H1 (cell line): Measurements from ENCODE around the gene PGBD5. TPM values are rescaled to one million over a fixed set of nuclear protein-coding genes. Genes with fewer than 3 reads are reported as not detected.

Source experiments
- CTCF ChIA-PET: fragments of 300-600 bp; sonication (Branson Sonifier 250); formaldehyde crosslinking; loops from one replicate; lab custom pipeline; 2021; ENCODE audit not compliant: partially characterized antibody; lab: Charles Lee
- POLR2A ChIA-PET: fragments of 300-600 bp; sonication (Branson Sonifier 250); formaldehyde crosslinking; loops from one replicate; lab custom pipeline; 2021; ENCODE audit warnings: inconsistent platforms; ENCODE audit not compliant: partially characterized antibody; lab: Charles Lee
- DNase-seq, 2 experiments: peaks; one replicate each; pipeline versions ENCODE4 v3.0.0 to v3.0.0-alpha.2; 2010 to 2022; ENCODE audit warnings: low spot score in 2 of 2, low read depth in 1 of 2, mixed read lengths in 1 of 2
- FAIRE-seq: peaks from 2 replicates; lab custom pipeline; 2011; peaks lifted over from hg19 to GRCh38; lab: Jason Lieb, UNC
- H2AFZ ChIP-seq: 2 replicates; pipeline ENCODE4 v1.8.1; 2012; ENCODE audit warnings: low read length, inconsistent platforms
- H2AK5ac ChIP-seq: 2 replicates; pipeline ENCODE4 v1.6.1; 2013; ENCODE audit warnings: low read depth, low read length
- H2BK120ac ChIP-seq: replicated peaks from 2 replicates; pipeline ENCODE3; 2013; ENCODE audit warnings: low read depth, low read length, inconsistent platforms
- H2BK12ac ChIP-seq: 2 replicates; pipeline ENCODE4 v1.6.1; 2013; ENCODE audit warnings: low read depth, low read length
- H2BK15ac ChIP-seq: 2 replicates; pipeline ENCODE4 v1.6.1; 2013; ENCODE audit warnings: low read length
- H2BK20ac ChIP-seq: 2 replicates; pipeline ENCODE4 v1.6.1; 2013; ENCODE audit warnings: low read length
- H2BK5ac ChIP-seq: 2 replicates; pipeline ENCODE4 v1.6.1; 2013; ENCODE audit warnings: low read depth, low read length
- H3K14ac ChIP-seq: 2 replicates; pipeline ENCODE4 v1.6.1; 2013; ENCODE audit warnings: inconsistent platforms; ENCODE audit not compliant: insufficient read length
- H3K18ac ChIP-seq: 2 replicates; pipeline ENCODE4 v1.6.1; 2013; ENCODE audit warnings: low read length; ENCODE audit errors: extremely low read depth
- H3K23ac ChIP-seq: 2 replicates; pipeline ENCODE4 v1.6.1; 2013; ENCODE audit warnings: inconsistent platforms; ENCODE audit not compliant: insufficient read length
- H3K23me2 ChIP-seq: 2 replicates; pipeline ENCODE4 v1.6.1; 2013; ENCODE audit warnings: low read depth, low read length
- H3K27ac ChIP-seq: 2 replicates; pipeline ENCODE4 v1.6.1; 2011; ENCODE audit warnings: low read depth, low read length, inconsistent platforms
- H3K27me3 ChIP-seq, 4 experiments: replicated peaks in 1 of 4; 1 replicate in 1 of 4; 2 replicates in 3 of 4; pipeline versions ENCODE4 v1.6.1 to v1.8.1; 2011 to 2013; ENCODE audit warnings: low read length in 3 of 4, mild to moderate bottlenecking in 3 of 4, inconsistent platforms in 2 of 4, mixed read lengths in 2 of 4, moderate library complexity in 1 of 4; ENCODE audit not compliant: control insufficient read depth in 3 of 4, insufficient read depth in 3 of 4; ENCODE audit errors: extremely low read depth in 1 of 4
- H3K36me3 ChIP-seq, 4 experiments: 2 replicates each; pipeline versions ENCODE4 v1.6.1 to v1.8.1; 2011 to 2013; ENCODE audit warnings: mild to moderate bottlenecking in 4 of 4, low read length in 3 of 4, moderate library complexity in 2 of 4, control low read depth in 1 of 4, inconsistent platforms in 1 of 4; ENCODE audit not compliant: insufficient read depth in 4 of 4, control insufficient read depth in 2 of 4
- H3K4ac ChIP-seq: replicated peaks from 2 replicates; pipeline ENCODE3; 2013; ENCODE audit warnings: low read length, low read depth, mixed read lengths, inconsistent platforms; ENCODE audit not compliant: insufficient read length
- H3K4me1 ChIP-seq, 4 experiments: replicated peaks in 1 of 4; 1 replicate in 1 of 4; 2 replicates in 3 of 4; pipeline versions ENCODE4 v1.6.1 to v1.8.1; 2011 to 2013; ENCODE audit warnings: low read length in 3 of 4, inconsistent platforms in 2 of 4, mixed read lengths in 1 of 4; ENCODE audit not compliant: insufficient read depth in 4 of 4, control insufficient read depth in 3 of 4
- H3K4me2 ChIP-seq, 2 experiments: 2 replicates each; pipeline versions ENCODE4 v1.6.1 to v1.8.1; 2011 to 2013; ENCODE audit warnings: low read depth in 2 of 2, low read length in 2 of 2, control low read depth in 1 of 2, inconsistent platforms in 1 of 2, mild to moderate bottlenecking in 1 of 2; ENCODE audit not compliant: insufficient read depth in 1 of 2
- H3K4me3 ChIP-seq, 4 experiments: fragments of 200-600, 300-600 bp in 1 of 4; sonication (generic), shearing (Covaris generic), sonication (Bioruptor Twin) in 1 of 4; 2 replicates each; pipeline versions ENCODE4 v1.5.1 to v1.8.1; 2011 to 2016; ENCODE audit warnings: low read length in 4 of 4, low read depth in 3 of 4, control low read depth in 2 of 4, inconsistent platforms in 2 of 4, mild to moderate bottlenecking in 2 of 4, mixed read lengths in 1 of 4, moderate library complexity in 1 of 4; ENCODE audit not compliant: insufficient read depth in 2 of 4; ENCODE audit errors: extremely low read depth in 1 of 4
- H3K56ac ChIP-seq: replicated peaks from 2 replicates; pipeline ENCODE3; 2013; ENCODE audit warnings: low read depth, mild to moderate bottlenecking, mixed read lengths, low read length, inconsistent platforms; ENCODE audit not compliant: insufficient read length
- H3K79me1 ChIP-seq: 2 replicates; pipeline ENCODE4 v1.6.1; 2013; ENCODE audit warnings: low read depth, low read length, control low read depth
- H3K79me2 ChIP-seq, 2 experiments: 2 replicates each; pipeline versions ENCODE4 v1.6.1 to v1.8.1; 2012 to 2013; ENCODE audit warnings: low read length in 2 of 2, mild to moderate bottlenecking in 2 of 2, inconsistent platforms in 1 of 2; ENCODE audit not compliant: insufficient read depth in 2 of 2, control insufficient read depth in 1 of 2
- H3K9ac ChIP-seq, 4 experiments: replicated peaks in 1 of 4; 1 replicate in 1 of 4; 2 replicates in 3 of 4; pipeline versions ENCODE4 v1.6.1 to v1.8.1; 2011 to 2013; ENCODE audit warnings: low read depth in 3 of 4, low read length in 3 of 4, control low read depth in 2 of 4, mild to moderate bottlenecking in 2 of 4, moderate library complexity in 2 of 4, inconsistent platforms in 1 of 4; ENCODE audit errors: extremely low read depth in 1 of 4
- H3K9me3 ChIP-seq, 2 experiments: 2 replicates each; pipeline versions ENCODE4 v1.6.1 to v1.8.1; 2012 to 2013; ENCODE audit warnings: mild to moderate bottlenecking in 2 of 2, moderate library complexity in 2 of 2, control low read depth in 1 of 2, inconsistent platforms in 1 of 2, low read depth in 1 of 2, low read length in 1 of 2, mixed read lengths in 1 of 2; ENCODE audit not compliant: insufficient read depth in 2 of 2
- H4K20me1 ChIP-seq, 2 experiments: replicated peaks in 1 of 2; 2 replicates each; pipeline versions ENCODE3 to v1.8.1; 2011 to 2013; ENCODE audit warnings: inconsistent platforms in 2 of 2, low read length in 2 of 2, mild to moderate bottlenecking in 1 of 2; ENCODE audit not compliant: insufficient read depth in 2 of 2, control insufficient read depth in 1 of 2
- H4K5ac ChIP-seq: 2 replicates; pipeline ENCODE4 v1.6.1; 2013; ENCODE audit warnings: low read length, low read depth, mixed read lengths, inconsistent platforms; ENCODE audit not compliant: insufficient read length
- H4K8ac ChIP-seq: 2 replicates; pipeline ENCODE4 v1.8.0; 2013; ENCODE audit warnings: mild to moderate bottlenecking, moderate library complexity, low read length, inconsistent platforms; ENCODE audit not compliant: insufficient read depth; ENCODE audit errors: extremely low read depth
- H4K91ac ChIP-seq: replicated peaks from 2 replicates; pipeline ENCODE3; 2013; ENCODE audit warnings: low read length, mixed read lengths, inconsistent platforms; ENCODE audit not compliant: insufficient read length
- ASH2L ChIP-seq: fragments of 200-600, 300-600 bp; sonication (generic); IDR thresholded peaks from one replicate; pipeline ENCODE4 v1.7.1; 2017; ENCODE audit warnings: low read length
- BACH1 ChIP-seq: IDR thresholded peaks from 2 replicates; pipeline ENCODE4 v1.6.1; 2012; ENCODE audit warnings: low read length, improper control_type of control experiment
- EP300 ChIP-seq, 2 experiments: IDR thresholded peaks; 1 replicate in 1 of 2; 2 replicates in 1 of 2; pipeline ENCODE4 v1.6.1; 2011 to 2012; ENCODE audit warnings: low read depth in 2 of 2, low read length in 2 of 2, mild to moderate bottlenecking in 2 of 2, borderline replicate concordance in 1 of 2, inconsistent platforms in 1 of 2, moderate library complexity in 1 of 2
- JUN ChIP-seq: IDR thresholded peaks from 2 replicates; pipeline ENCODE4 v1.6.1; 2011; ENCODE audit warnings: low read depth, mild to moderate bottlenecking, improper control_type of control experiment, low read length
- JUND ChIP-seq: IDR thresholded peaks from 2 replicates; pipeline ENCODE4 v1.6.1; 2011; ENCODE audit warnings: mild to moderate bottlenecking, improper control_type of control experiment, low read length
- KDM4A ChIP-seq: IDR thresholded peaks from one replicate; pipeline ENCODE4 v1.7.1; 2012; ENCODE audit warnings: low read depth, mild to moderate bottlenecking, moderate library complexity, low read length, inconsistent platforms; ENCODE audit not compliant: severe bottlenecking
- POU5F1 ChIP-seq: IDR thresholded peaks from 2 replicates; pipeline ENCODE4 v1.6.1; 2011; ENCODE audit warnings: low read depth, mild to moderate bottlenecking, low read length, moderate library complexity
- RFX5 ChIP-seq: IDR thresholded peaks from 2 replicates; pipeline ENCODE4 v1.6.1; 2011; ENCODE audit warnings: low read depth, low read length, improper control_type of control experiment, borderline replicate concordance
- SIX5 ChIP-seq: IDR thresholded peaks from 2 replicates; pipeline ENCODE4 v1.6.1; 2011; ENCODE audit warnings: mild to moderate bottlenecking, low read depth, low read length
- TBP ChIP-seq: IDR thresholded peaks from 2 replicates; pipeline ENCODE4 v1.6.1; 2011; ENCODE audit warnings: low read depth, low read length, improper control_type of control experiment
- WGBS, 2 experiments: shearing (Covaris generic) in 1 of 2; methylation state at CpG; one replicate each; pipeline versions ENCODE4 v1.1.6 to v1.1.7; 2013 to 2015; ENCODE audit warnings: low lambda C conversion rate in 2 of 2, mixed read lengths in 2 of 2, inconsistent platforms in 1 of 2, low coverage in 1 of 2, missing lambda C conversion rate in 1 of 2; ENCODE audit not compliant: insufficient replicate concordance in 2 of 2, insufficient coverage in 1 of 2, insufficient read length in 1 of 2; ENCODE audit errors: extremely low coverage in 1 of 2, missing lambda C conversion rate in 1 of 2; 5-methylcytosine and 5-hydroxymethylcytosine counted together
- polyA plus RNA-seq, 7 experiments: library from polyadenylated mRNA; depleted of rRNA in 3 of 7; stranded (reverse) in 5 of 7; unstranded in 2 of 7; fragments of >200 nt in 5 of 7; fragments of 200-250 nt in 2 of 7; gene quantifications; 1 replicate in 5 of 7; 2 replicates in 1 of 7; 4 replicates in 1 of 7; pipeline versions ENCODE4 v1.2.1 to v1.2.3, GENCODE V29; 2011 to 2013; ENCODE audit warnings: missing spikeins in 2 of 7, mixed read lengths in 2 of 7
- total RNA-seq: library from RNA; stranded (reverse); fragmentation: NEBNext Ultra II Directional; extraction: Animal tissue kit (Norgen Biotek cat#: 25700); gene quantifications from 2 replicates; pipeline ENCODE4 v1.2.1, GENCODE V29; 2021

PGBD5 gene
- total and polyA plus RNA-seq, 2 of the 8 experiments (the other 6 are each of a cell fraction or from before 2014, with no cell fraction given): 16.3 to 18.4 TPM

GRCh38 chr1:230455291-230455690 is 29.2 kb upstream of the PGBD5 start:
- Histone ChIP-seq H2BK120ac (no peak overlapping the region), H3K18ac (no peak overlapping the region), H2BK20ac (no peak overlapping the region), H3K4me3 (no peak overlapping the region), H4K8ac (no peak overlapping the region), H3K27me3 (no peaks in the 10 kb centered on the region), H2AK5ac (no peak overlapping the region), H3K4me2 (no peak overlapping the region), H2BK12ac (no peak overlapping the region), H4K91ac (no peak overlapping the region), H3K27ac (no peak overlapping the region), H3K14ac (no peak overlapping the region), H3K23ac (no peak overlapping the region), H4K20me1 (no peaks in the 10 kb centered on the region), H3K79me1 (no peaks in the 10 kb centered on the region), H2BK15ac (no peak overlapping the region), H3K4ac (no peak overlapping the region), H3K79me2 (no peaks in the 10 kb centered on the region), H2BK5ac (no peak overlapping the region), H3K9me3 (no peaks in the 10 kb centered on the region), H2AFZ (no peak overlapping the region), H3K4me1 (no peaks in the 10 kb centered on the region), H3K23me2 (no peaks in the 10 kb centered on the region), H3K36me3 (no peaks in the 10 kb centered on the region), H4K5ac (no peak overlapping the region), H3K9ac (no peak overlapping the region), H3K56ac (no peak overlapping the region)
- TF ChIP-seq JUN: no peak
- TF ChIP-seq POU5F1: no peak
- TF ChIP-seq KDM4A: no peak
- no peak for TF ChIP-seq RFX5
- TF ChIP-seq SIX5: no peak
- no peak for TF ChIP-seq JUND
- TF ChIP-seq ASH2L: no peak
- no peak for TF ChIP-seq EP300 (IDR thresholded peaks at IDR 0.05; ENCODE audit: borderline replicate concordance in 1 of 2, low read depth in 2 of 2, low read length in 2 of 2)
- TF ChIP-seq TBP: no peak
- TF ChIP-seq BACH1: no peak
- DNase-seq (no peak), FAIRE-seq (no peak)
- ChIA-PET POLR2A (no interaction called here), CTCF (interaction anchor here (0.7 kb wide), 1 partner anchor 20 kb away, joined by 4 read pairs; no protein-coding TSS in a partner anchor)
- WGBS, 2 experiments: 78% methylated on average over 1 of the region's 1 CpG; no CpG with 5 or more reads in 1 of the 2 experiments
